Activated CD4-positive, alpha-beta T cell treated with anti-CD3 and anti-CD28 coated beads, Interleukin-2, amount 50 U/mL, for 24 hours (primary cell): ENCODE measurements around the gene OSBPL2.

ENCODE experiments used
- DNase-seq, 2 donors: peaks; one replicate each; pipeline ENCODE4 v3.0.0-alpha.2; 2020; ENCODE audit warnings: low read depth in 1 of 2, low spot score in 1 of 2

Gene OSBPL2

DNA sequence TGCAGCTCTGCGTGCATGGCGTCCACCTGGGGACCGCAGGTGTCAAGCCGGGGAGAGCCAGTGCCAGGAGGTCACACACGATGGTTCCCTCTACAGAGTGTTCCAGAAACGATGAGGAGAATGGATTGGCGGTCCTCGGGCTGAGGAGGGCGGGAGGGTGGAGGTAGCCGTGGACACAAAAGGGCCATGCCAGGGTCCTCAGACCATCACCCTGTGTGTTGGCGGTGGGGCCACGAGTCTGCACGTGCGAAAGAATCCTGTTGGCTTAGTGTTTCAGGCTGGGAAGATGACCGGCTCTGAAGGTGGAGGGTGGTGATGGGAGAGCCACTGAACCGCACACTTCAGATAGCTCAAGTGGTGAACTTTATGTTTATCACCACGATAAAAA is 31.9 kb upstream of the OSBPL2 start:
- DNase-seq: no peak

DNA sequence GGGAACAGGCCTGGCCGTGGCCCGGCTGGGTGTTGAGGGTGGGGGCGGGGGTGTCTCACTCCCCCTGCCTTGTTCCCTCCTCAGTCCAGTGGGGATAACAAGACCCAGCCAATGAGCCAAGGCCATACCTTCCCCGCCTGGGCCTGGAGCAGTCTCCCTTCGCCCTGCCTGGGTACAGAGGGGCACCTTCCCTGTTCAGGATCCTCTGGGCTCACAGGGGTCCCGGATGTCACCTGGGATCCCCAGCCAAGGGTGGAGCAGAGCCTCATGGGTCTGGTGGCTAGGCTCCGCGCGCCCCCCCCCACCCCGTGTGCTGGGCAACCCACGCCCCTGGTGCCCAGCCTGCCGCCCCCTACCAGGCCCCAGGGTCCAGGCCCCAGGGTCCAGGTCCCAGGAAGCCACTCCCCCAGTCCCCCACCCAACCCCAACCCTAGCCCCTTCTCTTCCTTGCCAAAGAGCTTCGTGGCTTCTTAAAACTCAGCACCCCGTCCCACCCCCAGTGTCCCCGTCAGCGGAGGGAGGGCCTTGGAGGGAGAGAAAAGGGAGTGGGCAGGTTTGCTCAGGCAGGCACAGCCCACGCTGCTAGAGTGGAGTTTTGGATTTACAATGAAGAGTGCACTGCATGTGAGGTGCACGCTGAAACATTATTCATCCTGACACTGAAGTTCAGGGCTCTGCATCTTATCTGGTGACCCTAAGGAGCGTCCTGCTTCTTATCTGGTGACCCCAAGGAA is 30.1 kb upstream of the OSBPL2 start:
- no peak for DNase-seq

DNA sequence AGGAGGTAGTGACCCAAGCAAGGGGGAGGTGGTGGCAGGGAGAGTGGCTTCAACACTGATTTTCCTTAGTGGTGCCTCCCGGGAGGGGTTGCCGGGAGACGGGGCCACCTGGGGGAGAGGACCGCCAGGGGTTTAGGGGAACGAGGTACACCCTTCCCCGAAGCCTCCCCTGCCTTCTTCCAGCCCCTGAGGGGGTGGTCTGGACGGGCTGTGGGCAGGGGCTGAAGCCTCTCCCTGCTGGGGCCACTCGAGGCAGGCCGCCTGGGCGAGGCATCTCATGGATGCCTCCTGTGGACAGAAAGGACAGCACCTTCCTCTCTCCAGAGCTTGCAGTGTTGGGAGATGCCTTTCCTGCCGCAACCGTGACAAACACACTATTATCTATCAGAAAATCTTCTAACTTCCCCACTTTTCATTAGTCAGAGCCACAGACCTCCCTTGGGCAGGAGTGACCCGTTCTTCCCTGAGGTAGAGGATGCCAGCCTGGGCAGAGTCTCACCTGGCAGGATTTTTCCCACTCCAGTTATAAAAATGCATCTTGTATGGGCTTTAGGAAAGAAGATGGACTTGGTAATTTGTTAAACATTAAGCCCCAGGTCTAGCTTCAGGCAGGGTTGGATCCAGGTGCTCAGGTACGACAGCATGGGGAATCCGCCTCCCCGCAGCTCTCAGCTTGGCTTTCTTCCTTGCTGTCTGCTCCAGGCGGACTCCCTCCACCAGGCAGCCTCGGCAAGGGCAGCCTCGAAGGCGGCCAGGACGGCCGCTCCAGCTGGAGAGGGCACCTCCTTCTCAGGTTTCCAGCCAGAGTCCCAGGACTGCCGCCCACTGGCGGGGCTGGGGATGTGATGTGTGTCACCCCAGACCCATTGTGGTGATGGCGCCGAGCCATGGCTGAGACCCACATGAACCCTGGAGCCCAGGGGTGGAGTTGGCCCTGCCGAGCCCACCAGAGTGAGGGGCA is 29.2 kb upstream of the OSBPL2 start:
- no peak for DNase-seq

DNA sequence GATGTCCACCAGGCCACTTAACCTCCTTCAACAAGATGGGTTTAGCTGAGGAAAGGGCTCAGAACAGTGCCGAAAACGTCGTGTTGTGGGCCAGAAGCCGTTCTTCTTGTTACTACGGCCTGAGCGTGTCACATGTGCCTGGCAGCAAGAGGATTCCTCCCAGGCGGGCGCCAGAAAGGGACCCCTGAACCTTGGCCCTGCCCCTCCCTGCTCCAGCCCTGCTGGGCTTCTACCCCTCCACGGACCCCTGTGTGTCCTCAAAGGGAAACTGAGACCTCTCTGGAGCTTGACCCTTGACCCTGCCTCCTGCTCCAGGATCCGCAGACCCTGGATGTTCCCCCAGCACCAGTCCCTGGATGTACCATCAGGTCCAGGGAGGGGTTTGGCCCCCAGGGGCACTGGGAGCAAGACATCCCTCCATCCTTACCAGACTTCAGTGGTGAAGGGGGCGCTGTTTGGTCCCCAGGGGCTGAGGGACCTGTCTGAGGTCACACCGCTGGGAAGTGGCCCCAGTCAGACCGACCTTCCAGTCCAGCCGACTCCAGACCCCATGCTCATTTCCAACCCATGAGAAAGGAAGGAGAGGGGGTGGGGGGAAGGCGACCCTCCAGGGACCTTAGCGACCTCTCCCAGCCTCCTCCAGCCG is 28.3 kb upstream of the OSBPL2 start:
- no peak for DNase-seq

DNA sequence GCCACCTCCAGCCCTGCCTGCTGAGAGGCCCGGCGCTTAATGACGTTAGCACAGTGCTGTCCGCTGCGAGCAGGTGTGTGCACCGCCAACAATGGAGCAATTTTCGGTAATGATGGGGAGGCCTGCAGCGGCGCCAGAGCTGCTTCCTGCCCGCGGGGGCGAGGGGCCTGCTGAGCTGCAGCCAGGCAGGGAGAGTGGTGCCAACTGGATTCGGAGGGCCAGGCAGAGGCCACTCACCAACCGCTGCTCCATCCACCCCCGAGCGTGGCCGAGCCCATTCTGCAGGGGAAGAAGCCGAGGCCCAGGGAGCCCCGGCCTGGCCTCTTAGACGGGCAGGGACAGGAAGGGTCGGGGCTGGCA is 27.8 kb upstream of the OSBPL2 start:
- DNase-seq: no peak

DNA sequence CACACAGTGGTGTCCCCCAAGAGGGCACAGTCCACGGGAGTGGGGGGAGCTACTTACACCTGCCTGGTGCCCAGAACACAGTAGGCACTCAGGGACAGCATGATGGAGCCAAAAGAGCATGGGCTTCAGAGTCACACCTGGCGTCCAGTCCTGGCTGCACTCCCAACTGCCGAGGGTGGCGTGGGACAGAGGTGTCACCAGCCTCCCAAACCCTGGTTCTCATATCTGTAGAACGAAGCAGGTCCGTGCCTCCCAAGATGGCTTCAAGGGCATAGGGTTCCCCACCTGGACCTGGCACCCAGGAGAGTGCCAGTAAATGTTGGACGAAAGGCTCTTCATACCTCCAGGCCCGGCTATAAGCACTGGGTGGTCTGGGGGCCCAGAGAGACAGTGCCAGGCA is 27.1 kb upstream of the OSBPL2 start:
- no peak for DNase-seq

DNA sequence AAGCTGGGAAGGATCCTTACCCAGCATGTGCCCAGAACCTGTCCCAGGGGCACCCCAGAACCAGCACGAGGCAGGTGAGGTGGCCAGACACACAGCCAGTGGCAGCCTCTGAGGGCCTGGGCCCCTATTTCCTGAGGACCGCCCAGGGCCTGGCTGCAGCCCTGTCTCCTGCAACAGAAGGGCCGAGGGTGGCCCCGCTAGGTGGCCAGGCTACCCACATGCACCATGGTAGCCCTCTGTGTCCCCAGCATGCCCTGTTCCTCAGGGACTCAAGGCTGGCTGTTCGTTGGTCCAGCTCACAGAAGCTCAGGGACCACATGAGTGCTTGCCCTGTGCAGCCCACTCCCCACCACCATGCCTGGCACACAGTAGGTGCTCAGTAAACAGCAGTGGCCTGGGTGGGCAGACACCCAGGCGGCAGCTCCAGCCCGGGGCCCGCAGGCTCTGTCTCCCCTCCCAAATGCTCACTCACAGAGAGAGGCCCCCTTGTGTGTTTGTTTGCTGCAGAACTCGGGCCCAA is 26.5 kb upstream of the OSBPL2 start:
- no peak for DNase-seq

DNA sequence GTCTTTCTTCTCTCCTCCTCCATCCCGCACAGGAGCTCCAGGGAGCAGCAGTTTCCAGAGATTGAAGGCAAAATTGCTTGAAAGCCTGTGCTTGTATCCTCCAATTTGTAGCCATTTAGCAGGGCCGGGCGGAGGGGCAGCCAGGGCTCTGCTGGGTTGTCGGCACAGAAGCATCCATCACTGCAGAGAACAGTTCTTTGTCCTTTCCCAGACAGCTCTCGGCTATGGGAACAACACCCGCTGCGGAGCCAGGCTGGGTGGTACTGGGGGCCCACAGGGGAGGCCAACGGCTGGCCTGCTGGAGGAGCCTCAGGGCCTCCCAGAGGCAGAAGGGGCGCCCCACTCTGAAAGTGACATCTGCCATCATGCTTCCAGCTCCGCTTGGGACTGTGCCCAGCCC is 26.0 kb upstream of the OSBPL2 start:
- no peak for DNase-seq

DNA sequence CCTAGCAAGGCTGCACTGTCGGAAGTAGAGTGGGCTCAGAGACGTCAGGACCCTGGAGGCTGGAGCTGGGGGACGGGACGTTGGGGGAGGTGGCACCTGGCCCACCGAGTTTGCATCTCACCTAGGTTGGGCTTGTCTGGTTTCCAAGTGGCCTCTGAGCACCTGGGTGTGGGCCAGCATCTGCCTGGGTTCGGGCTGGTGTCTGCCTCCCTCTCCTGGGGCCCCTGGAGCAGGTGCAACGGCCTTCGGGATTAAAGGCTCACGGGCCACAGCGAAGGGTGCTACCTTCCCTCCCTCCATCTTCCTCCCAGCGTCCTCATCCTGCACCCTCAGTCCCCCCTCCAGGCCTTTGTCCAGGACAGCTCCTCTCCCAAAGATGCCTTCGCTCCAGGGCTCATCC is 24.3 kb upstream of the OSBPL2 start:
- DNase-seq: no peak

DNA sequence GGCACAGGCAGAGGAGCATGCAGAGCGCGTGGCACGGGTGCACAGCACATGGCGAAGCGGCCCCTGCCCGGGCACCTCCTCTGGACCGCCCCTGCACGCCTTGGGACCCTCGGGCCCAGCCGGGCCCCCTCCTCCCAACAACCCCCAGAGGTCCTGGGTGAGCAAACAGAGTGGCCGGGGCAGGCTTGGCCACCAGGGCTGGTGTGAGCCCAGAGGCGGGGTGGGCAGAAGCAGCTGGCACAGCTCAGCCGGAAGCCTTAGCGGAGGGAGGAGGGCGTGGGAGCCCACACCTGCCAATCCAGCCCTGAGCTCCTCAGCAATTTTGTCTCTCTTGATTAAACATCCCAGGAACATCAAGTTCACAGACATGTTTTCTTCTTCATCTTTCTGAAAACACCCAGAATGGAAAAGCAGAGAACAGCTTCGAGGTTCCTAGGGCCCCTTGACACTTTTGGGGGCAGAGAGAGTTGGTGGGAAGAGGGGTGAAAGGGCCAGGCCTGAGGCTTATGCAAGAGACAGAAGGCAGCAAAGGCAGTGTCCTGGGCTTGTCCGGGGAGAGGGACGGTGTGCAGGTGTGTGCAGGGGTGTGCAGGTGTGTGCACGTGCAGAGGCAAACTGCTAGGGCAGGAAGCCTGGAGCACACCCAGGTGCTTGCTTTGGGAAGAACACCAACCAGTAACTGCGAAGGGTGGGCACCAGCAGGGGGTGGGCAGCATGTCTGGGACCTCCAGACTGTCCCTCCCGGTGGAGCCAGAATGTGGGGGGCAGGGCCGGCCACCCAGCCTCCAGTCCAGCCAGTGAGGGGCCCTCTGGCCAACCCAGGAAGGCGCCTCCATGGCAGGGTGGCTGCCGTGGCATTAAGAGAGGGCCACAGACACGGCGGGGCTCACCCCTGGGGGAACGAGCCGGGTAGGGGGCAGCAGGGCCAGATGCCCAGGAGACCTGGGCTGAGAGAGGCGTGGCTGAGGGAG is 23.0 kb upstream of the OSBPL2 start:
- DNase-seq: no peak

DNA sequence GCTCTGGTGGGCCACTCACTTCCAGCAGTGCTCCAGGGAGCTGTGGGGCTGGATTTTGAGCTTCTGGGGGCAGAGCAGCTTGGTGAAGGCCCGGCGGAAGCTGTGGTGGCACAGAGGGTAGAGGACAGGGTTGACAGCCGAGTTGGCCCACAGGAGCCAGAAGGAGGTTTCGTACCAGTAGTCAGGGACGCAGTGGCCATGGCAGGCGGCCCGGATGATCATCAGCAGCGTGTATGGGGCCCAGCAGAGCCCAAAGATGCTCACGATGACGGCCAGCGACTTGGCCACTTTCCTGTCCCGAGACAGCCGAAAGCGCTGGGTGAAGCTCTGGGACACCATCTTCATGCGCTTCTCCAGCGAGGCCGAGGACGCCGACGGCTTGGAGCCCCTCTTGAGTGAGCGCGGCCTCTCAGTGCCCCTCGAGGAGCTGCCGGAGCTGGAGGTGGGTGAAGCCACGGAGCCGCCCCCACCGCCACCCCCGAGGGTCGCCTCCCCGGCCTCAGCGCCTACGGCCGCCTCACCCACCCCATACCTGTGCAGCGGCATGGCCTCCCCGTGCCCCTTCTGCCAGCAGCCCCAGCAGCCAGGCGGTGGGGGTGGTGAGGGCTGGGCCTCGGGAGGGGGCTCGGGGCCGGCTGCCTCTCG is 22.2 kb upstream of the OSBPL2 start:
- DNase-seq: no peak

DNA sequence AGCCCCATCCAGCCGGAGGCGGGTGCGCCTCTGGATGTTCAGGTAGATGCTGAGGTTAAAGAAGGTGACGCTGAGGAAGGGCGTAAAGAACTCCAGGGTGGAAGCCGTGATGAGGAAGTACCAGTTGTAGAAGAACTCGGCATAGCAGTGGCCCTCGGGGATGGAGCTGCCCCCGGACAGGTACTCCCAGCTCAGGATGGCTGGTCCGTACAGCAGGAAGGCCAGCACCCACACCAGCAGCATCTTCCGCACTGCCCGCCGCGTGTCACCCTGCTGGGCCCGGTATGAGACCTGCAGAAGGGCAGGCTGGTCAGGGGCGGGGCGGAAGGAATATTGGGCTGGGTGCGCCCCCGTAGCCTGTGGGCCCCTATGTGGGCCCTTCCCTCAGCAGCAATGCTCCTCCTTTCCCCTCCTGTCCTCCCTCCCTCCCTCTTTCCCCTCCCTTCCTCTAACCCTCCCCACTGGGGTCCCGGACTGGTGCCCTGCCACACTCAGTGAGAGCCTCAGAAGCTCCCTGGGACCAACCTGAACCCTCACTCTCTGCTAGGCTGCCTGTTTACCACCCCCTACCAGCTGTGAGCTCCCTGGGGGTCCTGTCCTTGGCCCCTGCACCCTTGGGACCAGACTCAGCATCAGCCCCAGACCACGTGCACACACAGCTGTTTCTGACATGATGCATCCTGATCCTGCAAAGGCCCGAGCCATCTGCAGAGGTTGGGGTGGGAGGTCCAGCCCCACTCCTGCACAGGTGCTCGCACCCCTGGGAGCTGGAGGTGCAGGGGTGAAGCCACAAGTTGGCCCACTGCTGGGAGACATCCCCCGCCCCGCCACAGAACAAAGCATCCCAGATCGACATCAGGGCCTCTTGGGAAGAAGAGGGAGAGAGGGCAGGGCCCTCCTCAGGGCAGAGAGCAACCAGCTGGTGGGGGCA is 21.4 kb upstream of the OSBPL2 start:
- no peak for DNase-seq

DNA sequence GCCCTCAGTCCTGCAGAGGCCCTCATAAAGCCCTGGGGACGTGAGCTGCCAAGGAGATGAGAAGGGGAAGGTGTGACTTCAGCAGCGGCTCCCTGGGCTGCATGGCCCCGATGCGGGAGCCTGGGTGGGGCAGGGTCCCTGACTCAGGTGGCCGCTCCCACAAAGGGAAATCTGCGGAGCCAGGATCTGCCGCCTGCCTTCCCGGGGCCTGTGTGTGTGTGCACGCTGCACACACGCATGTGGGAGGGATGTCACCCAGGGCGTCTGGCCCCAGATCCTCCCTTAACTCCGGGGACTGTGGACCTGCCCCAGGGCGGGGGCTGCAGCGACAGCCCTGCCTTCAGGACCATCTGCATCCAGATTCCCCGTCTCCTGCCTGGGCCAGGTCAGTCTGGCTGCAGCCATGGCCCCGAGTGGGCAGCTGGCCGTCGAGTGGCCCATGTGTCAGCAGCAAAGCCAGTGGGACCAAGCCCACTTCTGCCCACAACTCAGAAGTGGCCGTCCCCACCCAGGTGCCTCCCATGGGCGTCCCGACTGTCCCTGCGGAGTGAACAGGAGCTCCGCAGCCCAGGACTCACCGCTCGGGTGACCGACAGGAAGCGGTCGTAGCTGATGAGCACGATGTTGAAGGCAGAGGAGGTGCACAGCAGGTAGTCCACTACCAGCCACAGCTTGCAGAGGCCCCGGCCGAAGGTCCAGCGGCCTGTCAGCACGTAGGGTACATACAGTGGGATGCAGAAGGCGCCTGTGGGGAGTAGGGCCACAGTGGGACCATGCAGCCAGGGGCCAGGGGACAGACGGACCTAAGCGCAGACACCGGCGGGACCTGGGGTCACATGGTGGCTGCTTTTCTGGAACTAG is 20.2 kb upstream of the OSBPL2 start:
- no peak for DNase-seq

DNA sequence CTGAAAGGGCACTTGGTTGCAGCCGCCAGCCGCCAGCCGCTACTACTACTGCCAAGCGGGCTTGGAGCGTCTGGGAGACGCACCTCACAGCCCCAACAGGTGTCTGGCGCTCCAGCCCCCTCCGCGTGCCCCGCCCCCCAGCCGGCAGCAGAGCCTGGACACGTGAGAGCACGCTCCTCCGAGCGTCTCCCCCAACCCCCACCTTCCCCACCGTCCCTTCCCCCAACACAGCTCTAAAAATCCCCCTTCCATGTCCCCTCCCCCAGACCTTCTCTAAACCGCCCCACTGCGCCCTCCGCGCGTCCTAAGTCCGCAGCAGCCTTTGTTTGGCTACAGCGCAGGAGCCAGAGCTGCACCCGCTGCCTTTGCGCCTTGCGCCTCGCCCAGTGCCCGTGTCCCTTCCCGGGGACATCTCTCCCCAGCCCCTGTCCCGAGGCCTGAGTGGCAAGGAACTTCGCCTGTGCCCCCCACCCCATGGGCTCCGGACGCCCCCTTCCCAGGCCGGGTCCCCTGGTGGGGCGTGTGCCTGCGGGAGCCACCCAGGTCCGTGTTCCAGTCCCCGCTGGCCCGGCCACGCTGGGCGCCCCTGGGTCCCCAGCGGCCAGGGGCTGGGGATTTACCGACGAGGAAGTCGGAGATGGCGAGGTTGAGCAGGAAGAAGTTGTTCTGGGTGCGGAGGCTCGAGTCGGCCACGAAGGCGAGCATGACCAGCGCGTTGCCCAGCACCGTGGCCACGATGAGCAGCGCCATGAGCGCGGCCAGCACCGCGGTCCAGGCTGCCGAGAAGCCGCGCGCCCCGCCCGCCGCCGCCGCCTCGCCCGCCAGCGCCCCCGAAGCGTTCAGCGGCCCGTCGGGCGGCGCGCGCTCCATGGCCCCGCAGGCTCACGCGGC is 19.0 kb upstream of the OSBPL2 start:
- DNase-seq: no peak

DNA sequence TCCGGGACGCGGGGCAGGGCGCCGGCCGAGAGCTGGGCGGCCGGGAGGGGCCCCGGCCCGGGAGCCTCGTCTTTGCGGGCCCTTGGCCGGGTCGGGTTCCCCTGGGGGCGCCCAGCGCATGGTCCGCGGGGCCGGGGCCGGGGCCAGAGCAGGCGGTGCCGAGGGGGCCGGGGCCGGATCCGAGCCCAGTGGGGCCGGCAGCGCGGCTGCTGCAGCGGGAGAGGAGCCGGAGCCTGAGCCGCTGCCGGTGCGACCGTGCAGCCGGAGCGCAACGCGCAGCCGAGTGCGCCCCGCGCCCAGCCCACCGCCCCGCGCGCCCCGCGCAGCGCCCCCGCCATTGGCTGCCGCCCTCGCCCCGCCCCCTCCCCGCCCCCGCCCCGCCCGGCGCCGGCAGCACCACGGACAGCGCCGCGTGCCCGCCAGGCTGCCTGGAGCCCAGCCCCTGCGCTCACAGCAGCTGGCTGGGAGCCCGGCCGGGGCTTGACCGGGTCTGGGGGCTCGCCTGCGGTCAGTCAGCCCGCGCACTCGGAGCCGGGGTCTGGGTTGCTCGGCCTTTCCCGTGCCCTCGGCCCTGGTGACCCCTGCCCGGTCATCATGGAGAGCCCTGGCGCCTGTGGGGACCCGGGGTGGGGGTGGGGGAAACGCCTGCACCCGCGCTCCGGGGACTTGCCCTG is 18.2 kb upstream of the OSBPL2 start, which contains the start of gene HRH3:
Gene HRH3 (minus strand): TSS at position 287 of the 674 bp plus-strand sequence. CDS start 308 bp downstream, outside the sequence.
- DNase-seq: peak; percentile 7 to 19
